Glomerular endothelial cell (primary cell): Measurements from ENCODE around the gene CYP4F8. TPM values are rescaled to one million over a fixed set of nuclear protein-coding genes. Genes with fewer than 3 reads are reported as not detected.
"Not testable (repeated sequence)": the region's sequence is repeated elsewhere in the genome, so short reads cannot be mapped to it uniquely, and the experiment has no call there.

Source experiments
- DNase-seq: peaks from one replicate; pipeline ENCODE4 v3.0.0-alpha.2; 2011; ENCODE audit warnings: low read depth, low spot score; ENCODE audit errors: extremely low read depth
- total RNA-seq: library from RNA; depleted of rRNA; stranded (reverse); fragments of >200 nt; gene quantifications from 2 replicates; pipeline ENCODE4 v1.2.3, GENCODE V29; 2015

The CYP4F8 gene
- total RNA-seq, 1 donor from 2014 or later = not detected

DNA sequence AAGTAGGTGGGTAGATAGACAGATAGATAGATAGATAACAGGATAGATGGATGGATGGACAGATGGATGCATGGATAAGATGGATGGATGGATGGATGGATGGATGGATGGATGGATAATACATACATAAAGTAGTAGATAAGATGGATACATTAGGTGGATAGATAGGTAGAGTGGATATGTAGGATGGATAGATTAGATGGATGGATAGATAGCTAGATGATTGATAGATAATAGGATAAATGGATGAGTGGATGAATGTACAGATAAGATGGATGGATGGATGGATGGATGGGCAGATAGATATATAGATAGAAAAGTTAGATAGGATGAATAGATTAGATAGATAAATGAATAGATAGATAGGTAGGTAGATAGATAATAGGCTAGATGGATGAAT lies 27.8 kb downstream of the CYP4F8 start:
- no peak for DNase-seq

DNA sequence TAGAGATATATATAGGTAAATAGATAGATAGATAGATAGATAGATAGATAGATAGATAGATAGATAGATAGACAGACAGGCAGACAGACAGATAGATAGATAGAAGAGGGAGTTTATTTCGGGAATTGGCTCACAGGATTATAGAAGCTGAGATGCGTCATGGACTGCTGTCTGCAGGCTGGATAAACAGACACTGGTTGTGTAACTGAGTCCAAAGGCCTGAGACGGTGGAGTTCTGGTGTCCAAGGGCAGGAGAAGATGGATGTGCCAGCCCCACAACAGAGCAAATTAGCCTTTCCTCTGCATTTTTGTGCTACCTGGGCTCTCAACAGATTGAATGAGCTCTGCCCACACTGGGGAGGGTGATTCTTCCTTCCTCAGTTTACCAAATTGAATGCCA lies 28.4 kb downstream of the CYP4F8 start:
- no peak for DNase-seq

DNA sequence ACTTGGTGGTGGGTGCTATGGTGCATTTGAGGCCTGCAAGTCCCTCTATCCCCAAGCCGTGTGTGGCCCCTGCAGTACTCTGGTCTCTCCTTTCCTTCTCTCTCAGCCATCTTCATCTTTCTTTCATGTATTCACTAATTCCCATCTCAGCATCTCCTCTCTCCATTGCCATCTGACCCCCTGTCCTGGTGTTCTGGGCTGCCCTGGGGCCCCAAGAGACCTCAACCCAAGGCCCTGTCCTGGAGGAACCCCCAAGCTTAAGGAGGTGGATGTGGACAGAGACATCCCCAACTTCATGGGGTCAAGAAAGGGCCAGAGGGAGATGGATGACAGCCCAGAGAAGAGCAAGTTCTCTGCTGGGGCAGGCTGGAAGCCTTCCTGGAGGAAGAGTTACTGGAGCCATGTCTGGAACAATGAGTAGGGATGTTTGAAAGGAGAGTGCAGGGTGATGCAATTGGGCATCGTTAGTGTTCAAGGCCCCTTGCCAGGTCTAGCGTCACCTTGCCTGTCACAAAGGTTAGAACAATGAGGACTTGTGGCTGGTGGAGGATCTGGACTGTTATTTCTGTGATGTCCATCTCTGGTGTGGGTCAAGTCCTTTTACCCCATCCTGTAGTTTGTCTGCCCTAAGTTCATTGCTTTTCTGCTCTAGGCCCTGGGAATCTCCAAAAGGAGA lies 29.2 kb downstream of the CYP4F8 start:
- DNase-seq = no peak

- no peak for DNase-seq
Measured at GRCh38 chr19:15644816-15645215, 29.8 kb downstream of the CYP4F8 start.

GRCh38 chr19:15649526-15649925 lies 34.5 kb downstream of the CYP4F8 start:
- DNase-seq = no peak

GRCh38 chr19:15650123-15650522 lies 35.1 kb downstream of the CYP4F8 start:
- not testable (repeated sequence) for DNase-seq

GRCh38 chr19:15651791-15652190 lies 36.8 kb downstream of the CYP4F8 start:
- no peak for DNase-seq

DNA sequence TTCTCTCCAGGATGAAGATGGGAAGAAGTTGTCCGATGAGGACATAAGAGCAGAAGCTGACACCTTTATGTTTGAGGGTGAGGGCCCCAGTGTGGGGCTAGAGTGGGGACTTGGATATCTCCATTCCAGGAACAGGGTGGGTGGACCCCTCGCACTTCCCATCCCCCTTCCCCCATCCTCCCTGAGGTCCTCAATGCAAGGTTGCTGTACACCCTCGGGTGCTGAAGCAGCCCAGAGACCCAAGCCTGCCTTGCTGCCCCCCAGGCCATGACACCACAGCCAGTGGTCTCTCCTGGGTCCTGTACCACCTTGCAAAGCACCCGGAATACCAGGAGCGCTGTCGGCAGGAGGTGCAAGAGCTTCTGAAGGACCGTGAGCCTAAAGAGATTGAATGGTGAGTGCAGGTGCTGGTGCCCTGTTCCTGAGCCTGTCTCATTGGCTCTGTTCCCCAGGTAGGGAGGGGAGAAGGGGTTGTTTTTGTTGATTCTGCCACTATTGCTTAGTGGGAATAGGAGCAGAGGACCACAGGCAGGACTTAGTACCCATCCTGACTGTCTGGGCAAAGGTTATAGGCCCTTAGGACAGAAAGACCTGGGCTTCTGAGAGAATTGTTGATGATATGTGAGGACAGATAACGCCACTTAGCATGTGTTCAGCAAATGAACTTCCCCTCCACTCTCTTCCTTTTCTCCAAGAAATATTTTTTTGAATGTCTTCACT lies 37.7 kb downstream of the CYP4F8 start:
- DNase-seq = no peak

GRCh38 chr19:15656467-15656866 lies 41.4 kb downstream of the CYP4F8 start:
- DNase-seq = no peak

DNA sequence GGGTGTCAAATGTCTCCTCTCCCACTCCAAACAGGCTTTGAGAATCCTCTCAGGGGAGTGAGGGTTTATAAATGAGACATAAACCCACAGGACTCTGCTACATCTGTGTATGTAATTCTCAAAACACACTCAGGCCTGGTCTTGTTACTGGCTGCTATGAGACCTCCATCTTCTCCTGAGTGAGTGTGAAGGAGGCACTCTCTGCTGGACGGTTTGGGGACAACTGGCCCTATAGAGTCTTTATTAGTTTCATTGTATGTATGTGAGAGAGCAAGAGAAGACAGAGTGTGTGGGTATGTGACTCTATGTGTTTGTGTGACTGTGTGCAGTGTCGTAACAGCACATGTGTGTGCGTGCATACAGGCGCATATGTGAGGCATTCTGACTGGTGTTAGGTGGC lies 48.2 kb downstream of the CYP4F8 start:
- DNase-seq = no peak

GRCh38 chr19:15666186-15666585 lies 51.2 kb downstream of the CYP4F8 start:
- no peak for DNase-seq

DNA sequence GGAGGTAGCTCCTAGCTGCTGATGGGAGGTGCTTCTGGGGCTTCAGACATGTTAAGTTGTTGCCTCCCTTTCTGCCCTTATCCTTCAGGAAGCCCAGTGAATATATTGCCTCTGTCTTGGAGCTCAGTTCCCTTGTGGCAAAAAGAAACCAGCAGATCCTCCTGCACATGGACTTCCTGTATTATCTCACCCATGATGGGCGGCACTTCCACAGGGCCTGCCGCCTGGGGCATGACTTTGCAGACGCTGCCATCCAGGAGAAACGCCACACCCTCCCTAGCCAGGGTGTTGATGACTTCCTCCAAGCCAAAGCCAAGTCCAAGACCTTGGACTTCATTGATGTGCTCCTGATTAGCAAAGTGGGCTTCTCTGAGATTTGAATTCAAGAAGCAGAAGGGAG lies 51.9 kb downstream of the CYP4F8 start:
- DNase-seq = no peak

- DNase-seq = no peak
Measured at GRCh38 chr19:15669440-15669839, 54.4 kb downstream of the CYP4F8 start.

- DNase-seq = no peak
Measured at GRCh38 chr19:15669891-15670290, 54.9 kb downstream of the CYP4F8 start.

DNA sequence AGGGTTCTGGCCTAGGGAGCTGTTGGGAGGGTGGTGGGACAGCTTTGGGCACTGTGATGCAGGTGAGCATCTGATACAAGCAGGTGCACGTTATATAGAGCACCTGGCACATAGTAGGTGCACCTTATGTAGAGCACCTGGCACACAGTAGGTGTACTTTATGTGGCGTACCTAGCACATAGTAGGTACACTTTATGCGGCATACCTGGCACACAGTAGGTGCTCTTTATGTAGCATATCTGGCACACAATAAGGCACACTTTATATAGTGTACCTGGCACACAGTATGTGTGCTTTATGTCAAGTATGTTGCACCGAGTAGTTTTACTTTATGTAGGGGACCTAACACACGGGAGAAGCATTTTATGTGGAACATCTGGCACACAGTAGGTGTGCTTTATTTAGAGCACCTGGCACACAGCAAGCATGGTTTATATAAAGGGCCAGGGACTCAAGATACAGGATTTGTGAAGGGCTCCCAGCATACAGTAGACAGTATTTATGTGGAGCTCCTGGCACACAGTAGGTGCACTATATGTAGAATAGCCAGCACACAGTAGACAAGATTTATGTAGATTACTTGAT lies 56.3 kb downstream of the CYP4F8 start:
- DNase-seq = no peak

DNA sequence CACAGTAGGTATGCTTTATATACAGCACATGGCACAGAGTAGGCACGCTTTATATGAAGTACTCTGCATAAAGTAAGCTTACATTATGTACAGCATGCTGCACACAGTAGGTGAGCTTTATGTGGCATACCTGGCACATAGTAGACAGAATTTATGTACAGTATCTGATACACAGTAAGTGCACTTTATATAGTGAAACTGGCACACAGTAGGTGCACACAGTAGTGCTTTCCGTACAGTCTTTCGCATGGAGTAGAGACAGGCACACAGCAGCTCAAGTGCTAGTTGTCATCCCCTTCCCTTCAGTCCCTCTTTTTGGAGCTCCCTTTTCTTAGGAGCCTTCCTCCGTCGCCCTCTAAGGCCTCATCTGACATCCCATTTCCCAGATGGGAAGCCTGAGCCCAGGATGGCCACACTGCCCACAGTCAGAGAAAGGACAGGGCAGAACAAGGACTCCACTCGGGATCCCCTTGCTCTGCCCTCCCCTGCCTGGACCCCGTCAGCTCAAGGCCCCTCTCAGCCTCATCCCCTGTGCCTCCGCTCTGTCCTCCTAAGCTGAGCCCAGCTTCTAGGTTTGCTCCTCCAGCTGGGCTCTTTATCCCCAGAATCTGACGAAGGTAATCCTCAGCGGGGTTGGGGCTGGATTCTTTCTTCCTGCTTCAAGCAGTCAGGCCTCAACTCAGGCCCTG lies 57.0 kb downstream of the CYP4F8 start:
- DNase-seq = no peak

DNA sequence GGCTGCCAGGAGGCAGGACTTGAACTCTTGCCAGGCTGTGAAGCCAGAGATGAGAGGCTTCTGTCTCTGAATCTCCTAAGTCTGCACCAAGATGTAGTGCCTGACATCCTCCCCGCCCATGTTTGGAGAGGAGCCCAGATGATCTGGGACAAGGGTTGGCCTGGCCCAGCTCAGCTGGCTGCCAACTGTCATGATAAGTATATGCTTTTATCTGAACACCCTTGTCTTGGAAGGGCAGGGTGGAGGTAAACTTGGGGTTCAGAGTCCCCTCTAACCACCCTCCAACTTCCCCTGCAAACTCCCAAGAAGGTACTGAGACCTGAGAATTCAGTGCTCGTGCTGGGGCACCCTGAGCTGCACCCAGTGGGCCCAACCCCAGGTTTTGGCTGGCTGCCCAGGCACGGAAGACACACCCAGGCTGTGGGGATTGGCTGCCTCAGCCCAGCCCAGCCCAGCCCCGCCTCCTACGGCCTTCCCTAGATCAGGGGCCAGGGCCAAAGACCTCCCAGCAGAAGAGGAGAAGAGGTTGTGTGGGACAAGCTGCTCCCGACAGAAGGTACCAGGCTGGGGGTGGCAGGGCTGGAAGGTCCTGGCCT lies 57.7 kb downstream of the CYP4F8 start, which contains the start of gene CYP4F12:
Gene CYP4F12 (plus strand): TSS at position 508 of the 596 bp plus-strand sequence. CDS start 443 bp downstream, outside the sequence.
- DNase-seq = no peak

DNA sequence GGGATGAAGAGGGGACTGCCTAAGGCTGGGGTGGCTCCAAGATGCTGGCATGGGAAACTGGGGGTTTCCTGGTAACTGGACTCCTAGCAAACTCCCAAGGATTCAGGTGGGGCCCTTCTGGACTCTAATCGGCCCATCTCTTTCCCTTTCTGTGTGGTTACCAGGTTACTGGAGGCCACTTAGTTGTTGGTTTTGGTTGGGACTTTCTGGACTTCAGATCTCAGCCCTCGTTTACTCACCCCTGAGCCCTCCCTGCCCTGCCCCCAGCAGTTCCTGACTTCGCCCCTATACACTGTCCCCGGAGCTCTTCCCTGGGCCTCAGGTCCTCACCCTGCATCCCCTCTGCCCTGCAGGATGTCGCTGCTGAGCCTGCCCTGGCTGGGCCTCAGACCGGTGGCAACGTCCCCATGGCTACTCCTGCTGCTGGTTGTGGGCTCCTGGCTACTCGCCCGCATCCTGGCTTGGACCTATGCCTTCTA lies 58.2 kb downstream of the CYP4F8 start:
- no peak for DNase-seq

GRCh38 chr19:15675560-15675959 lies 60.5 kb downstream of the CYP4F8 start:
- no peak for DNase-seq

- no peak for DNase-seq
Measured at GRCh38 chr19:15679089-15679488, 64.1 kb downstream of the CYP4F8 start.

- not testable (repeated sequence) for DNase-seq
Measured at GRCh38 chr19:15679865-15680264, 64.8 kb downstream of the CYP4F8 start.
